K562 (cell line): ENCODE results near the gene DENND4C. TPM values are rescaled to one million over a fixed set of nuclear protein-coding genes. Genes with fewer than 3 reads are reported as not detected.

ENCODE experiments used
- ATAC-seq: fragments of 200-7000 bp; cut with Tn5 transposase; 3 replicates; pipeline ENCODE4 v1.9.1; 2020; ENCODE audit warnings: moderate library complexity
- BruUV-seq: library from RNA; stranded (reverse); fragments of 400-500 nt; replicated peaks from 2 replicates; lab custom pipeline; 2021; lab: Mats Ljungman, UMichigan
- CTCF ChIA-PET: fragments of 300-600 bp; formaldehyde crosslinking; extraction: SDS; loops from one replicate; lab custom pipeline; 2021; ENCODE audit warnings: low intra/inter-chr PET ratio; lab: Yijun Ruan, JAX
- POLR2A ChIA-PET: fragments of 300-600, 350-650 bp; sonication (Branson Sonifier 250); formaldehyde crosslinking; extraction: SDS; loops from one replicate; lab custom pipeline; 2021; ENCODE audit warnings: antibody characterized with exemption, inconsistent platforms; lab: Yijun Ruan, JAX
- DNase-seq, 4 experiments: peaks; one replicate each; pipeline versions ENCODE4 v3.0.0 to v3.0.0-alpha.2; 2011 to 2018; ENCODE audit warnings: low spot score in 3 of 4, mixed read lengths in 3 of 4; ENCODE audit errors: extremely low read depth in 1 of 4
- FAIRE-seq: peaks from 2 replicates; lab custom pipeline; 2011; peaks lifted over from hg19 to GRCh38; lab: Jason Lieb, UNC
- H2AFZ ChIP-seq: 2 replicates; pipeline ENCODE4 v1.6.0; 2011; ENCODE audit warnings: low read depth, low read length, control low read depth, inconsistent platforms
- H3K27ac ChIP-seq: fragments of 200-600 bp; 3 replicates; pipeline ENCODE4 v1.8.0; 2011; ENCODE audit warnings: low read depth, mild to moderate bottlenecking, control low read depth, inconsistent platforms, low read length, moderate library complexity, mixed read lengths; ENCODE audit errors: extremely low read depth
- H3K27me3 ChIP-seq, 2 experiments: fragments of 300-600 bp in 1 of 2; 2 replicates in 1 of 2; 3 replicates in 1 of 2; pipeline versions ENCODE4 v1.6.0 to v1.8.0; 2011; ENCODE audit warnings: inconsistent platforms in 2 of 2, low read length in 2 of 2, mild to moderate bottlenecking in 1 of 2, mixed read lengths in 1 of 2, moderate library complexity in 1 of 2; ENCODE audit not compliant: control insufficient read depth in 2 of 2, insufficient read depth in 2 of 2
- H3K36me3 ChIP-seq: fragments of 300-600 bp; 3 replicates; pipeline ENCODE4 v1.8.0; 2011; ENCODE audit warnings: mild to moderate bottlenecking, low read length, inconsistent platforms; ENCODE audit not compliant: control insufficient read depth, insufficient read depth
- H3K4me1 ChIP-seq, 2 experiments: fragments of 200-600 bp in 1 of 2; replicated peaks in 1 of 2; 2 replicates in 1 of 2; 3 replicates in 1 of 2; pipeline versions ENCODE4 v1.5.1 to v1.8.0; 2011; ENCODE audit warnings: inconsistent platforms in 2 of 2, low read length in 2 of 2, mild to moderate bottlenecking in 1 of 2, mixed read lengths in 1 of 2, moderate library complexity in 1 of 2; ENCODE audit not compliant: control insufficient read depth in 2 of 2, insufficient read depth in 2 of 2
- H3K4me2 ChIP-seq: 2 replicates; pipeline ENCODE4 v1.6.1; 2011; ENCODE audit warnings: low read length, control low read depth, inconsistent platforms, mixed read lengths; ENCODE audit not compliant: insufficient read depth
- H3K4me3 ChIP-seq: fragments of 200-600 bp; sonication (generic), shearing (Covaris generic); 2 replicates; pipeline ENCODE4 v1.5.1; 2016; ENCODE audit warnings: control low read depth, inconsistent platforms
- H3K79me2 ChIP-seq: fragments of 200-600 bp; 3 replicates; pipeline ENCODE4 v1.8.0; 2011; ENCODE audit warnings: low read length, inconsistent platforms; ENCODE audit not compliant: control insufficient read depth, insufficient read depth
- H3K9ac ChIP-seq, 2 experiments: 2 replicates each; pipeline versions ENCODE4 v1.6.0 to v1.6.1; 2011; ENCODE audit warnings: low read depth in 2 of 2, low read length in 2 of 2, control low read depth in 1 of 2, inconsistent platforms in 1 of 2, mild to moderate bottlenecking in 1 of 2, mixed read lengths in 1 of 2; ENCODE audit not compliant: insufficient read depth in 1 of 2
- H3K9me1 ChIP-seq: one replicate; pipeline ENCODE4 v1.6.0; 2011; ENCODE audit warnings: inconsistent platforms, mild to moderate bottlenecking, low read length, moderate library complexity; ENCODE audit not compliant: control insufficient read depth, insufficient read depth
- H3K9me3 ChIP-seq: replicated peaks from 2 replicates; pipeline ENCODE4 v1.5.1; 2011; ENCODE audit warnings: low read depth, low read length, inconsistent platforms; ENCODE audit not compliant: control insufficient read depth, insufficient read depth
- H4K20me1 ChIP-seq: replicated peaks from 2 replicates; pipeline ENCODE4 v1.6.1; 2011; ENCODE audit warnings: low read length, inconsistent platforms, mixed read lengths; ENCODE audit not compliant: control insufficient read depth, insufficient read depth
- FOXA3 ChIP-seq, 2 experiments: fragments of 450-650 bp in 1 of 2; sonication (generic) in 1 of 2; formaldehyde crosslinking; IDR thresholded peaks in 1 of 2; conservative IDR thresholded peaks in 1 of 2; 2 replicates each; pipeline versions ENCODE4 v1.4.0 to v1.8.0; 2020 to 2022; ENCODE audit warnings: mild to moderate bottlenecking in 2 of 2, missing genetic modification reagents in 1 of 2
- MAZ ChIP-seq, 2 experiments: fragments of 450-650 bp in 1 of 2; sonication (generic) in 1 of 2; formaldehyde crosslinking; IDR thresholded peaks in 1 of 2; conservative IDR thresholded peaks in 1 of 2; 2 replicates each; pipeline versions ENCODE4 v1.4.0 to v1.5.0; 2020; ENCODE audit warnings: mild to moderate bottlenecking in 1 of 2, missing genetic modification reagents in 1 of 2
- PBX2 ChIP-seq, 2 experiments: IDR thresholded peaks in 1 of 2; conservative IDR thresholded peaks in 1 of 2; 2 replicates each; pipeline ENCODE4 v1.6.1; 2016; ENCODE audit warnings: low read depth in 2 of 2, mild to moderate bottlenecking in 1 of 2, missing compliant biosample characterization in 1 of 2, missing genetic modification characterization in 1 of 2, moderate library complexity in 1 of 2
- SMARCE1 ChIP-seq: fragments of 450-650 bp; IDR thresholded peaks from 2 replicates; pipeline ENCODE4 v1.7.1; 2016; ENCODE audit warnings: mild to moderate bottlenecking
- WGBS: fragments of 100-300 bp; shearing (Covaris generic); methylation state at CpG from one replicate; pipeline ENCODE4 v1.1.6; 2016; ENCODE audit warnings: low coverage, mixed read lengths; ENCODE audit not compliant: insufficient coverage; ENCODE audit errors: missing lambda C conversion rate; 5-methylcytosine and 5-hydroxymethylcytosine counted together
- in situ Hi-C: fragments of 300-500 bp; cut with MboI; formaldehyde crosslinking; loops from 4 replicates; pipeline ENCODE4 v1.15.0; 2018; ENCODE audit warnings: inconsistent platforms, mixed read lengths
- intact Hi-C: fragments of 100-400 bp; cut with micrococcal nuclease; formaldehyde crosslinking; loops from 2 replicates; pipeline ENCODE4 v1.14.2; 2022
- polyA plus RNA-seq, 8 experiments: library from polyadenylated mRNA; depleted of rRNA in 4 of 8; stranded (reverse) in 5 of 8; unstranded in 3 of 8; fragments of >200 nt; fragmentation: Nextera tagmentation in 2 of 8; fragmentation: Illumina TruSeq in 1 of 8; extraction: Ambion mirVana in 2 of 8; extraction: Trizol in 1 of 8; gene quantifications; 2 replicates each; pipeline versions ENCODE4 v1.2.1 to v1.2.3, GENCODE V29; 2011 to 2014; ENCODE audit warnings: inconsistent platforms in 1 of 8, missing spikeins in 1 of 8
- total RNA-seq, 7 experiments: library from RNA; depleted of rRNA in 6 of 7; stranded (reverse); fragments of >200 nt in 6 of 7; fragmentation: Illumina TruSeq in 2 of 7; extraction: Trizol in 2 of 7; gene quantifications; 2 replicates each; pipeline versions ENCODE4 v1.2.1 to v1.2.3, GENCODE V29; 2011 to 2021; ENCODE audit warnings: low replicate concordance in 1 of 7
- TF ChIP-seq, protein P1 (sequence below), 2 experiments: fragments of 450-650 bp; IDR thresholded peaks; 2 replicates each; pipeline ENCODE4 v1.6.1; 2018; ENCODE audit warnings: mild to moderate bottlenecking in 2 of 2, low read depth in 1 of 2; ENCODE audit not compliant: partially characterized antibody in 2 of 2

Gene DENND4C
- total and polyA plus RNA-seq, 9 of the 15 experiments (the other 6 are each of a cell fraction or from before 2014, with no cell fraction given), result 4.8 to 31.8 (median 13.9) TPM

- H3K4me2 ChIP-seq, result no peak overlapping the region
- WGBS, result 49% methylated on average over 10 of the region's 10 CpGs
- in situ Hi-C loops (no loop called here), intact Hi-C loops (no loop called here)
- H4K20me1 ChIP-seq, result no peaks in the 10 kb centered on the region
- H2AFZ ChIP-seq, result no peak overlapping the region
- ChIA-PET CTCF (no interaction called here), POLR2A (interaction anchor here (0.7 kb wide), 1 partner anchor 548 kb away, joined by 3 read pairs; no protein-coding TSS in a partner anchor)
- peaks cover 8 to 12% of the 10 kb centered on the region in 2 experiments; a peak in 4 of 5 replicates for H3K4me1 ChIP-seq
- no peaks in the 10 kb centered on the region for H3K36me3 ChIP-seq
- H3K27ac ChIP-seq, result no peak overlapping the region
- ATAC-seq (no peak), DNase-seq (peak in 1 of 4 experiments; percentile 12), FAIRE-seq (no peak)
- H3K79me2 ChIP-seq, result no peaks in the 10 kb centered on the region
- H3K9me1 ChIP-seq, result no peaks in the 10 kb centered on the region
- TF ChIP-seq FOXA3 (CRISPR knock-in tag; conservative IDR thresholded peaks at IDR 0.05 in 1 of 2, IDR thresholded peaks at IDR 0.05 in 1 of 2) (peak in 1 of 2 experiments; percentile 36; a peak in 1 of 4 replicates), SMARCE1 (no peak), MAZ (CRISPR knock-in tag; conservative IDR thresholded peaks at IDR 0.05 in 1 of 2, IDR thresholded peaks at IDR 0.05 in 1 of 2) (no peak), PBX2 (CRISPR knock-in tag; IDR thresholded peaks at IDR 0.05; ENCODE audit: low read depth) (no peak), PBX2 (tag; conservative IDR thresholded peaks at IDR 0.05; ENCODE audit: low read depth) (no peak)
- TF ChIP-seq, protein P1, sequence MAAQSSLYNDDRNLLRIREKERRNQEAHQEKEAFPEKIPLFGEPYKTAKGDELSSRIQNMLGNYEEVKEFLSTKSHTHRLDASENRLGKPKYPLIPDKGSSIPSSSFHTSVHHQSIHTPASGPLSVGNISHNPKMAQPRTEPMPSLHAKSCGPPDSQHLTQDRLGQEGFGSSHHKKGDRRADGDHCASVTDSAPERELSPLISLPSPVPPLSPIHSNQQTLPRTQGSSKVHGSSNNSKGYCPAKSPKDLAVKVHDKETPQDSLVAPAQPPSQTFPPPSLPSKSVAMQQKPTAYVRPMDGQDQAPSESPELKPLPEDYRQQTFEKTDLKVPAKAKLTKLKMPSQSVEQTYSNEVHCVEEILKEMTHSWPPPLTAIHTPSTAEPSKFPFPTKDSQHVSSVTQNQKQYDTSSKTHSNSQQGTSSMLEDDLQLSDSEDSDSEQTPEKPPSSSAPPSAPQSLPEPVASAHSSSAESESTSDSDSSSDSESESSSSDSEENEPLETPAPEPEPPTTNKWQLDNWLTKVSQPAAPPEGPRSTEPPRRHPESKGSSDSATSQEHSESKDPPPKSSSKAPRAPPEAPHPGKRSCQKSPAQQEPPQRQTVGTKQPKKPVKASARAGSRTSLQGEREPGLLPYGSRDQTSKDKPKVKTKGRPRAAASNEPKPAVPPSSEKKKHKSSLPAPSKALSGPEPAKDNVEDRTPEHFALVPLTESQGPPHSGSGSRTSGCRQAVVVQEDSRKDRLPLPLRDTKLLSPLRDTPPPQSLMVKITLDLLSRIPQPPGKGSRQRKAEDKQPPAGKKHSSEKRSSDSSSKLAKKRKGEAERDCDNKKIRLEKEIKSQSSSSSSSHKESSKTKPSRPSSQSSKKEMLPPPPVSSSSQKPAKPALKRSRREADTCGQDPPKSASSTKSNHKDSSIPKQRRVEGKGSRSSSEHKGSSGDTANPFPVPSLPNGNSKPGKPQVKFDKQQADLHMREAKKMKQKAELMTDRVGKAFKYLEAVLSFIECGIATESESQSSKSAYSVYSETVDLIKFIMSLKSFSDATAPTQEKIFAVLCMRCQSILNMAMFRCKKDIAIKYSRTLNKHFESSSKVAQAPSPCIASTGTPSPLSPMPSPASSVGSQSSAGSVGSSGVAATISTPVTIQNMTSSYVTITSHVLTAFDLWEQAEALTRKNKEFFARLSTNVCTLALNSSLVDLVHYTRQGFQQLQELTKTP (IDR thresholded peaks at IDR 0.05; ENCODE audit: low read depth in 1 of 2, partially characterized antibody in 2 of 2), result no peak
- H3K9me3 ChIP-seq, result no peaks in the 10 kb centered on the region
- H3K27me3 ChIP-seq, result no peaks in the 10 kb centered on the region
- no TSS peak for BruUV-seq
- H3K4me3 ChIP-seq, result no peak overlapping the region
- no peak overlapping the region for H3K9ac ChIP-seq
These were observed 9.2 kb upstream of the DENND4C start for GRCh38 chr9:19221326-19221725.
